GM10847 (cell line): ENCODE measurements around the gene LPAR1.

ENCODE experiments used
- POLR2A ChIP-seq: IDR thresholded peaks from 2 replicates; pipeline ENCODE4 v1.6.1; 2011; ENCODE audit not compliant: insufficient read length; ENCODE audit errors: extremely low read depth

Gene LPAR1

GRCh38 chr9:110869931-110870330 is 168.3 kb downstream of the LPAR1 start:
- TF ChIP-seq POLR2A, result no peak

DNA sequence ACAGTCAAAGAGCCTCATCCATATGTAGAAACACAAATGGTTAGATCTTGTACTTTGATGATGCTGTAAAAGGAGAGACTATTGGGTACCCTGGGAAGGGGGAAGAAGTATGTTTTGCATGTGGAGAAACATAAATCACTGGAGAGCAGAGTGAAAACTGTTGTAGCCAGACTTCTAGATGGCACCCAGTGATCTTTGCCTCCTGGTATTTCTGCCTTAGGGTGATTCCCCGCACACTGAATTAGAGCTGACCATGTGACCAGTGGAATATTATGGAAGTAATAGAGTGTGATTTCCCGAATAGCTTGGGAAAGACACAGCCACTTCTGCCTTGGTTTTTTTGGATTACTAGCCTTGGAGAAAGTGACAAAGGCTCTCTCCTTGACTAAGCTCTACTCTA is 174.3 kb downstream of the LPAR1 start:
- TF ChIP-seq POLR2A, result no peak

GRCh38 chr9:110856772-110857171 is 181.5 kb downstream of the LPAR1 start:
- no peak for TF ChIP-seq POLR2A

DNA sequence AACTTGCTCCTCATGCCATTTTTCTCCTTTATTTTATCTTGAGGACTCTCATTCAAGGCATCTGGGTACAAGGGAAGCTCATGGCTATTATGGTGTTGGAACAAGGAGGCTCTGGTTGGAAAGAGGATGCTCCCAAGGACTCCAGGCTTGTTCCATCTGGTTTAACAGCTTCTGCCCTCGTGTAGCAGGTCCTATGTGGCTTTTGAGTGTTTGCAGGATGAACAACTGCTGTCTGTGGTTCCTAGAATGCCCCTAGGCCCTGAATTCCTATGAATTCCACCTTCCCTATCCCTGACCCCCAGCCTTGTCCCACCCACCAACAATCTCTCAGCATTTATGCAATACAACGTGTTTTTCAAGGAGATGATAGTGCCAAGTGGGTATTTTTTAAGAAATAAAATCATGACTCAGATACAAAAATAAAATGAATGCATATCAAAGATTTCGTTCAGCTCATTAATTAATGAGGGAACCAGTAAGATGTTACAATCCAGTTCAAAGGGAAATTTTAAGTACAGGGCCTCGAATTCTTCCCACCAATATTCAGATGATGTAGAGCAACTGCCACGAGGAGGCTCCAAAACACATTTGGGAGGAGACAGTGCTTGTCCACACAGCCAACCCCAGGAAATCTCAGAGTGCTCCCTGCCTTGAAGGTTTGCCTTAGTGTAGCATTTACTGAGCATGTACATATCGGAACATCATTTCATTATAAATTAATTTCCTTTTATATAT is 187.7 kb downstream of the LPAR1 start:
- no peak for TF ChIP-seq POLR2A

DNA sequence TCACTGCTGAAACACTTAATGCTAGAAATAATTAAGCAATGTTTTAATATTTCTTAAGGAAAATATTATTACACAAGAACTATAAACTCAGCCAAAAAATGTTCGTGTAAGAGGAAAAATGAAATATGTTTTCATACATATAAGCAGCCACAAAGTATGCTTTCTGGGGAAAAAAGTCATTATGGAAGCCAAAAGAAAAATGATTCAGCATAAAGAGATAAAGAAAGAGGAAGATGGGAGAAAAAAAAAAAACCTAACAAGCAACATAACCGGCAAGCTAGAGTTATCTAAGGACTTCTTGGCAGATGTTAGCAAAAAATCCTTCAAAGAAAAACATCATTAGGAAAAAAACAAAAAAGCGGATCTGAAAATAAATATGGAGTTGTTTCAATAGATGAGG is 190.6 kb downstream of the LPAR1 start:
- TF ChIP-seq POLR2A, result no peak

DNA sequence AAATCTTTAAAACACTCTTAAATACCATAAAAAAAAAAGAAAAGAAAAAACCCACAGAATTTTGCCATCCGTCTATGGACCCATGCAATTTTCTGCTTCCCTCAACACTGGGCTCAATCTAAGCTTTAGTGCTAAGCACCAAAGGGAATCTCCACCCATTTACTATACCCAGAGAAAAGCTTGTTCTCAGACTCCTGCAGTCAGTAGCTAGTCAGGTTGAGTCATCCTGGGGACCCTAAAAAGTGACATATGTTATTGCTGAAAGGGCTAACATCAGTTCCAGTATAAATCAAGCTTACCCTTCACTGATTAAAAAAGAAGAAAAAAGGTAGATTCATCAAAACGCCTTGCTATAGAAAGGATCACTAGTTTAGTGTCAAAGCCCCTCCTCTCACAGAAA is 192.1 kb downstream of the LPAR1 start:
- TF ChIP-seq POLR2A, result no peak

DNA sequence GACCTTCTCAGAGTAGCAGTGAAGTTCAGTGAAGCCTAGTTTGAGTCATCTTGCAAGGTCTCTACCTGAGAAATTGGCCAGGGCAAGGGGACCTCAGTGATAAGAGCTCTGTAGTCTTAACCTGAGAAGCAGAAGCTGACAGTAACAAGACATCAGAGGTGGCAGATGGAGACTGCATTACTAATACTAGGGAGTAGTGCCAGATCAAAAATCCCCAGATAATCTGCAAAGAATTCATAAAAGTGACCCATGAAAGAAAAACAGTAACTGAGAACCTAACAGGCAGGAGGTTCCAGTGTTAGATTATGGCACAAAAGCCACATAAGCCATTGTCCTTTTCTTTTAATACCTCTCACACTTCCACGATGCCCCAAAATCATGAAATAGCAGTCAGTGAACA is 194.1 kb downstream of the LPAR1 start:
- no peak for TF ChIP-seq POLR2A

DNA sequence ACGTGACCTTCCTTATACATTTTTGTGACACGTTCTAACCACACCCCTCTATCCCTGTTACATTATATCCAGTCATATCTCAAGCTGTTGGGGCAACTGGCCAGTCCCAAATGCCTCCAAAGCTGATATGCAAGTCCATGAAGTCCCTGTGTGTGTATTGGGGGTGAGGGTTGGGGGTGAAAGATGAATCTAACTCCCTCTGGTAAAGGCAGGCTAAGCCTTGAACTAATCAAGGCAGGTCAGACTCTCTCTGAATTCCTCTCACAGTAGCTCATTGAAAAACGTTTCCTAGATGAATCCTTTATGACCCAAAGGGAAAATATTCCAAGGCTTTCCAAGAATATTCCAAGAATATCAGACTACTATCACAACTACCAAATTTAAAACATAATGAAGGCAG is 195.3 kb downstream of the LPAR1 start:
- TF ChIP-seq POLR2A, result no peak

GRCh38 chr9:110842169-110842568 is 196.1 kb downstream of the LPAR1 start:
- no peak for TF ChIP-seq POLR2A

GRCh38 chr9:110837401-110838005 is 200.8 kb downstream of the LPAR1 start:
- TF ChIP-seq POLR2A, result no peak

DNA sequence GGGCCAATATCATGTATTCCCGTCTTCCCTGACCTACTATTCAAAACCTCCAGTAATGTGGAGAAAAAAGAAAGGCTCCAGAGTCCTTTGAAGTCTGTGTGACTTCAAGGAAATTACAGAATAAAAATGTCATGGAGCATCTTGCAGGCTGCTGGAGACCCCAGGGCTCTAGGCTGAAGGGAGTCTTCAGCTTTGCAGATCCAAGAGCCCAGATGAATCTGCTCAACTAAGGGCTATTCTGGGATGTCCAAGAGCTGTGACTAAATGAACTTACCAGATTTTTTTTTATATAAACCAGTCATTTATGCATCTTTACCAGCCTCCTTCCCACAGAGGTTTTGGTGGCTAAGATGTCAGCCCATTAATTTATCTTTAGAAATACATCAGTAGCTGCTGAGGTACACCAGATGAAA is 202.4 kb downstream of the LPAR1 start:
- TF ChIP-seq POLR2A, result no peak

GRCh38 chr9:110835404-110835803 is 202.9 kb downstream of the LPAR1 start:
- no peak for TF ChIP-seq POLR2A

DNA sequence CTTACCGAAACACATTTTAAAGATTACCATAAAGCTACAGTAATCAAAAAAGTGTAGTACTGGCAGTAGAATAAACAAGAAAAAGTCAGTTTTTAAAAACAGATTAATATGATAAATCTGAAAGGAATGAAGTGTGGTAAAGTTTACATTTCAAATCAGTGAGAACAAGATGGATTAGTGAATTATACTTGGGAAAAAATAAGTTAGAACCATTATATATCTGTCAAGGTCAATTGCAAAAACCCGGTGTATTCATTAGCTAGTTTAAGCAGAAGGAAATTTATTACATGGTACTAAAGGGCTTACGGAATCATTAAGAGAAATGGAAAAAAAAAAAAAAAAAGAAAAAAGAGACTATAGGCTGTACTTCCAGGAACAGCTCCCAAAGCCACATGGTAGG is 205.3 kb downstream of the LPAR1 start:
- TF ChIP-seq POLR2A, result no peak

DNA sequence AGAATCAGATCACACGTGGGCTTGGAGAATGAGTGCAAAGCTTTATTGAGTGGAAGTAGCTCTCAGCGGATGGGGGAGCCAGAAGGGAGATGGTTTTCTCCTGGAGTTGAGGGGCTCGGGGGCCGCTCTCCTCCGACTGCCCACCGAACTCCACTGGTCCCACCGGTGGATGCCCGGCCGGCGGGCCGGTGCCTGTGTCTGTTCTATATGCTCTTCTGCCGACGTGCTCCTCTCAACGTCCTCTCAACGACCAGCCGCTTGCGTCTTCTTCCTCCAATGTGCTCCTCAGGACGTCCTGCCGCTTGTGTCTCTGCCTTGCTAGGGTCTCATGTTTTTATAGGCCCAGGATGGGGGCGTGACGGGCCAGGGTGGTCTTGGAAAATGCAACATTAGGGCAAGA is 207.8 kb downstream of the LPAR1 start:
- TF ChIP-seq POLR2A, result no peak

GRCh38 chr9:110828264-110828663 is 210.0 kb downstream of the LPAR1 start:
- TF ChIP-seq POLR2A, result no peak

DNA sequence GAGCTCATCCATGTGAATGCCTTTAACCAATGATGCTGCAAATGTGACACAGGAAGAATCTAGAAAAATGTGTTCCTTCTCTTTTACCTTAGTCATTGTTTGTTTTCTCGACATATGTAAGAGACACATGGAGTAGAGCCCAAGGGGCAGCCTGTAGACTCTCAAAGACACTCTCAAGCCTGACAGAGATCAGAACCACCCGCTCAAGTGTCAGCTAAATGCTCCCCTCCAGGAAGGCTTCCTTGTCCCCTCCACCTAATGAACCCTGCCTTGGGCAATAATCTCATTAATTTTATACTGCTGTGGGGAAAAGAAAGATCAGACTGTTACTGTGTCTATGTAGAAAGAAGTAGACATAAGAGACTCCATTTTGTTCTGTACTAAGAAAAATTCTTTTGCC is 212.3 kb downstream of the LPAR1 start:
- TF ChIP-seq POLR2A, result no peak
